Trophoblast cell (in vitro differentiated cells and primary cell): ENCODE measurements around the gene RFX3.

ENCODE experiments used
- DNase-seq, 2 donors: peaks; one replicate each; pipeline ENCODE4 v3.0.0-alpha.2; 2016
- H2AFZ ChIP-seq: 2 replicates; pipeline ENCODE4 v1.6.1; 2013; ENCODE audit warnings: low read length, moderate library complexity, mild to moderate bottlenecking; ENCODE audit not compliant: insufficient read depth, poor library complexity
- H2AK5ac ChIP-seq: 2 replicates; pipeline ENCODE4 v1.6.1; 2013; ENCODE audit warnings: mild to moderate bottlenecking, low read length
- H2BK120ac ChIP-seq: 2 replicates; pipeline ENCODE4 v1.6.1; 2013; ENCODE audit warnings: low read length, mild to moderate bottlenecking, moderate library complexity; ENCODE audit not compliant: insufficient read depth, poor library complexity
- H2BK12ac ChIP-seq: 2 replicates; pipeline ENCODE4 v1.6.1; 2013; ENCODE audit warnings: mild to moderate bottlenecking, low read length, moderate library complexity
- H2BK5ac ChIP-seq: 2 replicates; pipeline ENCODE4 v1.6.1; 2013; ENCODE audit warnings: low read length, low read depth, moderate library complexity, mild to moderate bottlenecking; ENCODE audit not compliant: poor library complexity
- H3K14ac ChIP-seq: 2 replicates; pipeline ENCODE4 v1.6.1; 2013; ENCODE audit warnings: mild to moderate bottlenecking, low read length
- H3K18ac ChIP-seq: 2 replicates; pipeline ENCODE4 v1.6.1; 2013; ENCODE audit warnings: mild to moderate bottlenecking, low read length
- H3K23ac ChIP-seq: 2 replicates; pipeline ENCODE4 v1.6.1; 2013; ENCODE audit warnings: low read length
- H3K27ac ChIP-seq: 2 replicates; pipeline ENCODE4 v1.5.1; 2013; ENCODE audit warnings: low read depth, mild to moderate bottlenecking, inconsistent platforms, low read length, moderate library complexity
- H3K27me3 ChIP-seq: 2 replicates; pipeline ENCODE4 v1.6.1; 2013; ENCODE audit warnings: inconsistent platforms, mild to moderate bottlenecking, low read length, moderate library complexity; ENCODE audit not compliant: insufficient read depth
- H3K36me3 ChIP-seq, 2 experiments: 1 replicate in 1 of 2; 2 replicates in 1 of 2; pipeline ENCODE4 v1.6.1; 2013; ENCODE audit warnings: low read length in 2 of 2, mild to moderate bottlenecking in 2 of 2, moderate library complexity in 1 of 2; ENCODE audit not compliant: insufficient read depth in 2 of 2, control insufficient read depth in 1 of 2
- H3K4ac ChIP-seq: 2 replicates; pipeline ENCODE4 v1.6.1; 2013; ENCODE audit warnings: low read depth, mild to moderate bottlenecking, low read length, moderate library complexity
- H3K4me1 ChIP-seq, 2 experiments: 1 replicate in 1 of 2; 2 replicates in 1 of 2; pipeline ENCODE4 v1.6.1; 2013; ENCODE audit warnings: low read length in 2 of 2, mild to moderate bottlenecking in 2 of 2, moderate library complexity in 1 of 2; ENCODE audit not compliant: insufficient read depth in 2 of 2, control insufficient read depth in 1 of 2
- H3K4me2 ChIP-seq: 2 replicates; pipeline ENCODE4 v1.6.1; 2013; ENCODE audit warnings: inconsistent platforms, mild to moderate bottlenecking, low read length, moderate library complexity
- H3K4me3 ChIP-seq: 2 replicates; pipeline ENCODE4 v1.5.1; 2013; ENCODE audit warnings: mild to moderate bottlenecking, low read depth, low read length, inconsistent platforms
- H3K79me1 ChIP-seq: one replicate; pipeline ENCODE4 v1.6.1; 2013; ENCODE audit warnings: low read length
- H3K79me2 ChIP-seq: 2 replicates; pipeline ENCODE4 v1.6.1; 2013; ENCODE audit warnings: low read length, mild to moderate bottlenecking; ENCODE audit not compliant: control insufficient read depth, insufficient read depth, poor library complexity
- H3K9ac ChIP-seq: 2 replicates; pipeline ENCODE4 v1.6.1; 2013; ENCODE audit warnings: mild to moderate bottlenecking, low read length
- H3K9me3 ChIP-seq: 2 replicates; pipeline ENCODE4 v1.6.1; 2013; ENCODE audit warnings: low read depth, mild to moderate bottlenecking, control low read depth, inconsistent platforms, low read length; ENCODE audit not compliant: insufficient read depth
- H4K12ac ChIP-seq: 2 replicates; pipeline ENCODE4 v1.6.1; 2013; ENCODE audit warnings: low read depth, mild to moderate bottlenecking, low read length, moderate library complexity
- H4K8ac ChIP-seq: 2 replicates; pipeline ENCODE4 v1.6.1; 2013; ENCODE audit warnings: low read depth, mild to moderate bottlenecking, low read length, moderate library complexity
- H4K91ac ChIP-seq: one replicate; pipeline ENCODE4 v1.6.1; 2013; ENCODE audit warnings: low read depth, mild to moderate bottlenecking, low read length, moderate library complexity
- WGBS: extraction: QIAGEN DNeasy Blood & Tissue Kit; methylation state at CpG from one replicate; pipeline ENCODE4 v1.1.7; 2013; ENCODE audit warnings: missing lambda C conversion rate; ENCODE audit not compliant: insufficient read length, insufficient coverage; ENCODE audit errors: extremely low coverage; 5-methylcytosine and 5-hydroxymethylcytosine counted together

Gene RFX3

DNA sequence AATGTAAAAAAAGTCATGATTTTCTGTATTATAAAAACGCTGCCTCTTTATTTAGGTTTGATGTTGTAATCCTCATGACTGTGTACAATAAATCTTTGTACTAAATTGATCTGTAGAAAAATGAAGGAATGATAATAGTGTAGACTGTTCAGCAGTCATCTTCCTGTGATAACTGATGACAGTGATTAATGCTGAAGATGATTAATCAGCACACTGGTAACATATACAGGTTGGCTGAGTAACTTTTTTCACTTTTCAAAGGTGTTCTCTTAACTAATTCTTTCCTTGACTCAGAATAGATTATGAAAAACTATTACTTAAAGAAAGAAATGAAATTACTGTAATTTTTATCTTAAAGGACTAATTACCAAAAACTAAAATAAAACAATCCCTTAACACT is 122.5 kb downstream of the RFX3 start:
- Histone ChIP-seq H4K8ac (no peak overlapping the region), H4K91ac (no peak overlapping the region), H3K4me2 (no peak overlapping the region), H2AFZ (no peak overlapping the region), H3K23ac (no peak overlapping the region), H3K14ac (no peak overlapping the region), H3K27ac (no peak overlapping the region), H3K9me3 (no peaks in the 10 kb centered on the region), H3K4me1 (no peaks in the 10 kb centered on the region), H2AK5ac (no peak overlapping the region), H3K79me2 (no peaks in the 10 kb centered on the region), H3K18ac (no peak overlapping the region), H3K4me3 (no peak overlapping the region), H3K9ac (no peak overlapping the region), H3K79me1 (no peaks in the 10 kb centered on the region), H3K4ac (no peak overlapping the region), H3K27me3 (no peaks in the 10 kb centered on the region), H3K36me3 (no peaks in the 10 kb centered on the region), H2BK12ac (no peak overlapping the region), H2BK5ac (no peak overlapping the region), H4K12ac (no peak overlapping the region), H2BK120ac (no peak overlapping the region)
- no CpG with 5 or more reads among the region's 1 CpG for WGBS
- no peak for DNase-seq

DNA sequence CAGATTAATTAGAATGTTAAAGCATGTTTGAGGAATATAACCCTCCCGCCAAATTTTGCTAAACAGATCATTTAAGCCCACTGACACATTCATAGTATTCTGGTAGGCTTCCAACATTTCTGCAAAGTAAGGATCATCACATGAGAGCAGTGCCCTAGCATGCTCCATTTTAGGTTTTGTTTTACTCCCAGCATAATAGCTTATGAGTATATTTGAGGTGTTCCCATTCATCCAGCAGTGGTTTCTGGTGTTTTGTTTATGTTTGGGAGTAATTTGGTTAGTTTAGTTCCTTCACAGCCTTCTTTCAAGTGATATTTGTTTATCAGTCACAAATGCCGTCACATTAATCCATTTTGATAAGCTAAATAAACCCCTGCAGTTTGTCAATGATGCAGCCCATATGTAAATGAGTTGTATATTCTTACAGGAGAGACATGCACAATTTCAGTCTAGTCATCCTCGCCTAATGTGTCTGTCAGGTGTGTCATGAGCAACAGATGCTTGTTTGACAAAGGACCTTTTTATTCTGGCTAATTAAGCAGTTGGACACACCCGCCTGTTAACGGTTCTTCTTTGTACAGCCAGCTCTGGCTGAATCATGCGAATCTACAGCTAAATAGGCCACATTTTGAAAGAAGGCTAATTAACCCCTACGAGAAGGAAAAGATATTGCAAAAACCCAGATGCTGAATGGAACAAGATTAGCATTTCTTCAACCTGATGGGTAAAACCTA is 124.4 kb downstream of the RFX3 start:
- Histone ChIP-seq H2AK5ac (no peak overlapping the region), H3K4me3 (no peak overlapping the region), H2BK120ac (no peak overlapping the region), H3K18ac (no peak overlapping the region), H2AFZ (no peak overlapping the region), H4K12ac (no peak overlapping the region), H3K27me3 (no peaks in the 10 kb centered on the region), H3K23ac (no peak overlapping the region), H3K4me1 (no peaks in the 10 kb centered on the region), H3K36me3 (no peaks in the 10 kb centered on the region), H3K9ac (no peak overlapping the region), H3K9me3 (no peaks in the 10 kb centered on the region), H2BK12ac (no peak overlapping the region), H3K27ac (no peak overlapping the region), H3K79me1 (no peaks in the 10 kb centered on the region), H3K4me2 (no peak overlapping the region), H3K14ac (no peak overlapping the region), H3K79me2 (no peaks in the 10 kb centered on the region), H4K91ac (no peak overlapping the region), H2BK5ac (no peak overlapping the region), H3K4ac (no peak overlapping the region), H4K8ac (no peak overlapping the region)
- no peak for DNase-seq
- WGBS: no CpG with 5 or more reads among the region's 7 CpGs

DNA sequence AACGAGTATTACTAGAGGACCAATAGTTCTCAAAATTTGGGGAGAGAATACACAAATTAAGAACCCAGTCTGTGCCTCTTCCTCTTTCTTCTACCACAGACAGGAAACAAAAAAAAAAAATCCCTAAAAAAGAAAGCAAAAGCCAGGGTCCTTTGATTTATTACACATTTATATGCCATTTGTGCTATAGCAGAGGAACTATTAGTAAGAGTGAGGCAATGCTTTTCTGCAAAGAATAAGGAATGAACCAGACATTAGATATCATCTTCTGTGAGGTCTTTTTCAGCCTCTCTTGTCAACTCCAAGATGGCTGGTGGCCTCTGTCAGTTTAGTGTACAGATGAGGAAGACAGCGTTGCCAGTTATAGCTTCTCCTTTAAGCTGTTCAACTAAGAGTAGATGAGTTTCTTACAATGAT is 127.6 kb downstream of the RFX3 start:
- Histone ChIP-seq H3K9me3 (no peaks in the 10 kb centered on the region), H2BK120ac (no peak overlapping the region), H3K4me2 (no peak overlapping the region), H3K18ac (no peak overlapping the region), H4K12ac (no peak overlapping the region), H3K9ac (no peak overlapping the region), H2BK5ac (no peak overlapping the region), H3K4me3 (no peak overlapping the region), H3K23ac (no peak overlapping the region), H2AFZ (no peak overlapping the region), H2BK12ac (no peak overlapping the region), H3K27me3 (no peaks in the 10 kb centered on the region), H4K91ac (no peak overlapping the region), H4K8ac (no peak overlapping the region), H3K27ac (no peak overlapping the region), H3K79me1 (no peaks in the 10 kb centered on the region), H2AK5ac (no peak overlapping the region), H3K4me1 (no peaks in the 10 kb centered on the region), H3K36me3 (peaks cover 0 to 2% of the 10 kb centered on the region in 2 experiments), H3K79me2 (no peaks in the 10 kb centered on the region), H3K14ac (no peak overlapping the region), H3K4ac (no peak overlapping the region)
- no CpG with 5 or more reads among the region's 2 CpGs for WGBS
- no peak for DNase-seq

DNA sequence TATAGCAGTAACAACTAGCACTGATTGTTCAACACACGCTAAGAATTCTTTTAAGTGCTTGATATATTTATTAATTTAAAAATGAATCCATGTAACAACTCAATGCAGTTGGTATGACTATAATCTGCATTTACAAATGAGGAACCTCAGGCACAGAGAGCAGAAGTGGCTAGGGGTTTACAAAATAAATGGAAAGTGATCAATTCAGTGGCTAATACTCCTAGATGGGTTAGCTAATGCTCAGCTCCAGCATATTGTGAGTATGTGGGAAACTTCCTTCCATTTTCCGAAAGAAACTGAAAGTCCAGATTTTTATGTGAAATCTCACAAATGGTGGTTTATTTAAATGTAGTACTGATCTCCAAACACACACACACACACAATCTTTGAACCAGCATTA is 128.0 kb downstream of the RFX3 start:
- Histone ChIP-seq H3K14ac (no peak overlapping the region), H3K9ac (no peak overlapping the region), H3K23ac (no peak overlapping the region), H3K4me1 (no peaks in the 10 kb centered on the region), H4K91ac (no peak overlapping the region), H2BK12ac (no peak overlapping the region), H2AFZ (no peak overlapping the region), H3K9me3 (no peaks in the 10 kb centered on the region), H3K36me3 (peaks cover 0 to 2% of the 10 kb centered on the region in 2 experiments), H4K12ac (no peak overlapping the region), H3K4ac (no peak overlapping the region), H4K8ac (no peak overlapping the region), H3K79me1 (no peaks in the 10 kb centered on the region), H3K27ac (no peak overlapping the region), H3K27me3 (no peaks in the 10 kb centered on the region), H3K4me3 (no peak overlapping the region), H3K79me2 (no peaks in the 10 kb centered on the region), H2BK5ac (no peak overlapping the region), H3K4me2 (no peak overlapping the region), H3K18ac (no peak overlapping the region), H2BK120ac (no peak overlapping the region), H2AK5ac (no peak overlapping the region)
- no CpG with 5 or more reads among the region's 2 CpGs for WGBS
- DNase-seq: no peak
